ENCODE data around the gene PNMA8B.
"Not testable (repeated sequence)": the region's sequence is repeated elsewhere in the genome, so short reads cannot be mapped to it uniquely, and the experiment has no call there.

The PNMA8B gene

GRCh38 chr19:46524308-46524707 is 28.6 kb upstream of the PNMA8B start:
- no peak for ATAC-seq
- TF ChIP-seq GLIS3 (CRISPR knock-in tag; IDR thresholded peaks at IDR 0.05) (no peak), POU6F1 (CRISPR knock-in tag; IDR thresholded peaks at IDR 0.05; ENCODE audit: borderline replicate concordance, low read depth) (no peak), ZC3H10 (CRISPR knock-in tag; IDR thresholded peaks at IDR 0.05) (no peak), ZNF565 (CRISPR knock-in tag; conservative IDR thresholded peaks at IDR 0.05; ENCODE audit: low read depth) (no peak), TCF4 (CRISPR knock-in tag; IDR thresholded peaks at IDR 0.05; ENCODE audit: borderline replicate concordance) (no peak), ZFP3 (CRISPR knock-in tag; IDR thresholded peaks at IDR 0.05) (no peak), TSHZ2 (CRISPR knock-in tag; IDR thresholded peaks at IDR 0.05) (no peak), SNAI2 (CRISPR knock-in tag; IDR thresholded peaks at IDR 0.05) (no peak), CREB5 (CRISPR knock-in tag; IDR thresholded peaks at IDR 0.05; ENCODE audit: low read depth) (no peak), PATZ1 (CRISPR knock-in tag; IDR thresholded peaks at IDR 0.05; ENCODE audit: borderline replicate concordance) (no peak), RARB (CRISPR knock-in tag; IDR thresholded peaks at IDR 0.05) (no peak), PPARA (CRISPR knock-in tag; IDR thresholded peaks at IDR 0.05; ENCODE audit: borderline replicate concordance) (no peak), ISL1 (CRISPR knock-in tag; IDR thresholded peaks at IDR 0.05) (no peak), BACH2 (CRISPR knock-in tag; IDR thresholded peaks at IDR 0.05; ENCODE audit: borderline replicate concordance) (no peak), ZNF8 (CRISPR knock-in tag; IDR thresholded peaks at IDR 0.05) (no peak), CSRNP3 (CRISPR knock-in tag; IDR thresholded peaks at IDR 0.05) (no peak)

- not testable (repeated sequence) for ATAC-seq
Observed at GRCh38 chr19:46522988-46523387, 27.3 kb upstream of the PNMA8B start.

- no peak for ATAC-seq
- no peak for TF ChIP-seq ZNF565 (CRISPR knock-in tag; conservative IDR thresholded peaks at IDR 0.05; ENCODE audit: low read depth)
- TF ChIP-seq ESRRG (CRISPR knock-in tag; IDR thresholded peaks at IDR 0.05): no peak
- TF ChIP-seq RARB (CRISPR knock-in tag; IDR thresholded peaks at IDR 0.05): no peak
- no peak for TF ChIP-seq SNAI2 (CRISPR knock-in tag; IDR thresholded peaks at IDR 0.05)
- TF ChIP-seq POU6F1 (CRISPR knock-in tag; IDR thresholded peaks at IDR 0.05; ENCODE audit: borderline replicate concordance, low read depth): no peak
- no peak for TF ChIP-seq CREB5 (CRISPR knock-in tag; IDR thresholded peaks at IDR 0.05; ENCODE audit: low read depth)
- no peak for TF ChIP-seq ARNTL (CRISPR knock-in tag; IDR thresholded peaks at IDR 0.05; ENCODE audit: borderline replicate concordance, low read depth)
Observed at GRCh38 chr19:46521241-46521868, 25.7 kb upstream of the PNMA8B start.
